GM18511 (cell line): ENCODE data around the gene PROM2.

ENCODE experiments used
- ATAC-seq: cut with Tn5 transposase; IDR thresholded peaks from one replicate; pipeline ENCODE4 v1.9.1; 2021; ENCODE audit warnings: mild to moderate bottlenecking, moderate library complexity; ENCODE audit not compliant: unreplicated experiment

The PROM2 gene

DNA sequence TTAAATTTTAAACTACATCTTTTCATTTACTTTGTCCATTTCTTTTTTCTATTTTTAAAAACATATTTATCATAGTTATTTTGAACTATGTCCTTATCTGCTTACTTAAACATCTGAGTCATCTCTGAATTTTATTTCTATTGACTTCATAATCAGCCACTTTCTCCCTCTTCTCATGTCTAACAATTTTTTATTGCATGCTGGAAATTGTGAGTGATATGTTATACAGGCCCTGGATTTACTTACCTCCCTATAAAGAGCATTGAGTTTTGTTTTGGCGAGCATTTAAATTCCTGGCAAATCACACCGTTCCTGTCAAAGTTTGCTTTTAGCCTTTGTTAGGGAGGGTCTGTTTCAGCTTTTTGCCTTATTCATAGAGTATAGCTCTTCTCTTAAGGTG, 62.2 kb downstream of the PROM2 start:
- no peak for ATAC-seq

DNA sequence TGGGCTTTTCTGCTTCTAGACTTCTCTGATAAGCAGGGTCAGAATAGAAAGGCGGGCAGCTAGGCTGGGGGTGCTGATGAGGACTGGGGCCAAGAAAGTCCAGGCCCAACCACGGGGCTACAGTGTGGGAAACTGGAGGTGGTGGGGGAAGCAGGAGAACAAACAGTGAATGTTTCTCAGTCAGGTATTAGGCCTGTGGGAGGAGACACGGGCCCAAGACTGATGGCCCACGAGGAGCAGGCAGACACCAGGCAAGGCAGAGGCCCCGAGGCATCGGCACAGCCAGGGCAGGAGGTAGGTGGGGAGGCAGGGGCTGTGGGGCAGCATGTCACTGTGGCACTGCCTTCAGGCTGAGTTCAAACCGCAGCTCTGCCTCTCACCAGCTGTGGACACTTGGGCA, 63.6 kb downstream of the PROM2 start:
- ATAC-seq: no peak
